HG02970 (cell line): ENCODE measurements around the gene NMRK1.

ENCODE experiments used
- ATAC-seq: cut with Tn5 transposase; IDR thresholded peaks from one replicate; pipeline ENCODE4 v1.9.1; 2021; ENCODE audit warnings: mild to moderate bottlenecking, moderate library complexity, moderate number of reproducible peaks; ENCODE audit not compliant: unreplicated experiment, low FRiP score

Gene NMRK1

DNA sequence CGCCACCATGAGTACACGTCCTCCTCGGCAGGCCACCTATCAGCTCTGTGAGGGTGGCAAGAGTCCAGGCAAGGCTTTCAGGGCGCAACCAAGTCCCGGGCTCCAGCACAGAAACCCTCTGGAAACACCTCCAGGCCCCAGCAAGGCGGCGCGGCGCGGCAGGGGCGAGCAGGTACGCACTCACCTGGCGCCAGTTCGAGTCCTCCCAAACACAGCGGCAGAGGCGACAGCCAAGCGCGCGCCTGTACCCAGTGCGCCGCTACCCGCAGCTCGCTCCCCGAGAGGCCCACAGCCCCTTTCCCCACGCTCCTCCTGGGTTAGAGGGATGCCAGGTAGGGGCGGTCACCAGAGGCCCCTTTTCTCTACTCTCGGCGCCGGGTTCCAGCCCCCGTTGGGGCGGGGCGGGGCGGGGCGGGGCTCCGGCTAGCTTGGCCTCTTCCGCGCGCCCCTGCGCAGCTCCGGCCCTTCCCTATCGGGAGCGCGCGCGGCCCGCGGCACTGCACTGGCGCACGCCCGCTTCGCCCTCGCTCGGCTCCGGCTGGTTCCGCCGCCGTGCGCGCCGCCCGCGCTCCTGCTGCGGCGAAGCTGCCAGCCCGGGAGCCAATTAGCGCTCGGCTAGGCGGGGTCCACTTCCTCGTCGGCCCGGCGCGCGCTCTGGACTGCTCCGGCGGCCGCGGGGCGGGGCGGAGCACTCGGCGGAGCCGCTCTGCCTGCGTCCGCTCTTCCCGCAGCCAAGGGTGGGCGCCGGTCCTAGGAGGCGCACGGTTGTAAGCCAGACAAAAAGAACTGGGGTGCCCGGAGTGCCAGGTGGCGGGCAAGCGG, at the start of gene NMRK1, which contains the start of gene OSTF1:
Gene NMRK1, minus strand, starts transcription at position 332 of the 822 bp plus-strand sequence. CDS start 5,040 bp downstream, outside the sequence.
Gene OSTF1, plus strand, starts transcription at position 691 of the 822 bp plus-strand sequence. CDS start 179 bp downstream, outside the sequence.
- ATAC-seq, result peak; percentile 96

DNA sequence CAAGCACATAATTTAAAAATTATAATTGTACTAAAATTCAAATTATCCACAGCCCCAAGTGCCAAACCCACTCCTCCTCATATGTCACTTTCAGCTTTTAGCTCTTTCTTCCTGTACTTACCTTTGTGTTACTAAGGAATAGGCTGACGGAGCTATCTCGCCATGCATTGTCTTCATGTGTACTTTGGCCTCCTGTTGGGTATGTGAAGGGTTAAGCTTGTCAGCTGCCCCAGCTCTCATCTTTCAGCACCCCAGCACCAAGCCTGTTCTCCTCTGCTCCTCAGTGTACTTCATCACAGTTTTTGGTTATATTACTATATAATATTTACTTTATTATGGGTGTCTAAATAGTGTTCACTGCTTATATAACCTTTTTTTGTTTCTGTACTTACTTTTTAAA, 46.5 kb upstream of the NMRK1 start:
- ATAC-seq, result no peak

DNA sequence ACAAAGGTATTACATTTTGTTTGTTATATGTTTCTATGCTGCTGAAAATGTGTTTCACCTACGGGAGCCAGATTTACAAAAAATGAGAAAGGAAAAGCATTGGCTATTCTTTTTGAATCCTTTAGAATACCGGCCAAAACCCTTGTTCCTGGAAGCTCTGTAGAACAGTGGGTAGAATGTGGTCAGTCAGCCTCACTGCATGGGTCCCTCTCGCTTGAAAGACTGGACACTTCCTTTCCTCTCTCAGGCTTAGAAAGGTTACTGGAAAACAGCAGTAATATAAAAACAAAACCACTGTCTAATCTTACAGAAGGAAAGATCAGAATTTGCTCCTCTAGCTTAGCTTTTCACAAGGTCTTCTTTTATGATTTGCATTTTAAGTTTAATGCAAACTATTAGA, 45.4 kb upstream of the NMRK1 start:
- ATAC-seq, result no peak

DNA sequence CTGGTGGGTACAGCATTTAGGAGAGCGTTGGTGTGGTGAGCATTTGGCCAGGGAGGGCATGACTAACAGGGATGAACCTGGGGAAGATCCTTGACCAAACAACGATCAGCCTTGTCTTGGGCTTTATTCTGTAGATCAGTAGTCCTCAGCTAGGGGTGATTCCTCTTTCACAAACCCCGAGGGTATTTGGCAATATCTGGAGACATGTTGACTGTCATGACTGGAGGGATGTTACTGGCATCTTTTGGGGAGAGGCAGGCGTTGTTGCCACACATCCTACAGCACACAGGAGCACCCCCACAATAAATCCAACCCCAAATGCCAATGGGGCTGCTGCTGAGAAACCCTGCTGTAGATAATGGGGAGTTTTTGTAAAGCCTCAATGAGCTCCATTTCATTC, 44.3 kb upstream of the NMRK1 start:
- no peak for ATAC-seq

DNA sequence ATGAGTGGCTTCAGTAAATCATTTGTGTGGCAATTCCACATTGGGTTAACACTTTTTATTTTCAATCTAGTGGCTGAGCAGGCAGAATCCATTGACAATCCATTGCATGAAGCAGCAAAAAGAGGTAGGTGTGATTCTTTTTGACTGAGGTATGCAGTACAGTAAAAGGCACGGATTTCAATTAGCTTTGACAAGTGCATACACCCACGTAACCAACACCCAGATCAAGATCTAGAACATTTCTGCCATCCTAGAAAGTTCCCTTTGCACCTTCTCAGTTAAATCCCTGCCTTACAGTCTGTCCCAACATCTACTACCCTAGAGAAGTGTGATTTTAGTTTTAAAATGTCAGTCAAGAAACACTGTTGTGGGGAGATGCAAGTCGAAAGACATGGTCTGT, 43.7 kb upstream of the NMRK1 start:
- no peak for ATAC-seq

DNA sequence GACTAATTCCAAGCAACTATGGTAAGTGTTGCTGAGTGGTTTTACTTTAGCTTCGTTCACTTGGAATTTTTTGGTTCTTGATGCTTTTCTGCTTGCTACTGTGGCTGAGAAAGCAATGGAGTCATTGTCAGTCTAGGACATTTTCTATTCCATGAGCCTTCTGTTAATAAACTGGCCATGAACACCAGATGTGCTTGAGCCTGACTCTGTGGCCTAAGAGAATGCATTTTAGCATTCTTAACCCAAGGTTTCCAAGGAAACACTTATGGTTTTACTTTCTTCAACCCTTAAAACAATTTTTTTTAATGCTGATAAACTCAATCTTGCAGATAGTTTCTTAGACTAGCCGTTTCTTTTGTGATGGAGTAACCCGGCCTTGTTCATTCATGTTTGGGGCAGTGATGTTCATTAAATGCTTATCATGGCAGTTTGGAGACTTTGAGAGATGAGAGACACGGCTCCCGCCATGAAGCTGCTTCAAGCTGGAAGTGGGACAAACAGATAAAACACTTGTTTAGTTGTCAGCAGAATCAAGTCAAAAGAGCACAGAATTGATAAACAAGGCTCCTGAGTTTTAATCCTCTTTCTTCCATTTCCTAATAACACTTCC, 42.8 kb upstream of the NMRK1 start:
- ATAC-seq, result no peak

DNA sequence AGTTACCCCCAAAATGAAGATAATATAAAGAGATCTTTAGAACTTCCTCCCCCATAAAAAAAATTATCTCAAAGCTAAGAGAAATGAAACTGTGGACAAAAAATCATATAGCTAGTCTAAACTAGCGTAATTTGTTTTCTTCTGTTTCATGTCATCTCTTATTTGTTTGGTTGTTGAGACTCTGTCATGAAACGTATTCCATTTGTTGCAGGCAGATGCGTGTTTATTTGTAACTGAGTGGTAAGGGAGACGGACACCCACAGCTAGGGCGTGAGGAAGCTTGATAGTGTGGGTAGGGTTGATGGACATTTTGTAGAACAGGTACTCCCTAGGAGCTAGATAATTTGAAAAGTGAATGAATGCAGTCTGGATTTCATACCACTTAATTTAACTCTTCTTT, 42.2 kb upstream of the NMRK1 start:
- no peak for ATAC-seq

DNA sequence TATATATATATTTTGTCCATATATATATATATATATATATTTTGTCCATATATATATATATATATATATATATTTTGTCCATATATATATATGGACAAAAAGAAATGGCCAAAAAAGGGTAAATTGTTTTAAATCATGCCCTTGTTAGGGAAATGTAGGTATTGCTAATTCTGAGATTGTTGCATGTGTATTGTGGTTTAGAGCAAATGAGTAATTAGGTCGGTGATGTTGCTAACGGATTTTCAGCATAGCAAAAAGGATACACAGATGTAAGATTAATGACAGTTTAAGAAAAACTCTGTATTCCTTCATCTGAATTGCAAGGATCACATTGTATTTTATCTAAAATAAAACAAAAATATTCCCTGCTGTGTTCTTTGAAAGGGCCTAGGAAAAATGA, 40.6 kb upstream of the NMRK1 start:
- ATAC-seq, result no peak

DNA sequence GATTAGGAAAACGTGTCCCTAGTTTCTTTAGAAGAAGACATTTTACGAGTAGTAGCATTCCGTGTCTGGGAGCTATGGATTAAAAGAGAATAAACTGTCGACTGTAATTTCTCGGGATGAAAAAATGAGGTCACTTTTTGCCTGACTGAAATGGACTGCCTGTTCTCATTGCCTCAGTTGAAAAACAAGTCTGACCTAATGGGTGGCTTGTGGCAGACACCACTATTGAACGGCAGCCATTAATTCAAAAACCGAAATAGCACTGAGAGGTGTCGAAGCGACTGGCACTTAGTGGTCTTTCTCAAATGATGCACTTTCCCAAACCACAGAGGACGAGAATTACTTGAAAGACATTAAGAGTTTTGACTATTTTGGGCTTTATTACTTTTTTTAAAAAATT, 35.7 kb upstream of the NMRK1 start:
- ATAC-seq, result no peak

DNA sequence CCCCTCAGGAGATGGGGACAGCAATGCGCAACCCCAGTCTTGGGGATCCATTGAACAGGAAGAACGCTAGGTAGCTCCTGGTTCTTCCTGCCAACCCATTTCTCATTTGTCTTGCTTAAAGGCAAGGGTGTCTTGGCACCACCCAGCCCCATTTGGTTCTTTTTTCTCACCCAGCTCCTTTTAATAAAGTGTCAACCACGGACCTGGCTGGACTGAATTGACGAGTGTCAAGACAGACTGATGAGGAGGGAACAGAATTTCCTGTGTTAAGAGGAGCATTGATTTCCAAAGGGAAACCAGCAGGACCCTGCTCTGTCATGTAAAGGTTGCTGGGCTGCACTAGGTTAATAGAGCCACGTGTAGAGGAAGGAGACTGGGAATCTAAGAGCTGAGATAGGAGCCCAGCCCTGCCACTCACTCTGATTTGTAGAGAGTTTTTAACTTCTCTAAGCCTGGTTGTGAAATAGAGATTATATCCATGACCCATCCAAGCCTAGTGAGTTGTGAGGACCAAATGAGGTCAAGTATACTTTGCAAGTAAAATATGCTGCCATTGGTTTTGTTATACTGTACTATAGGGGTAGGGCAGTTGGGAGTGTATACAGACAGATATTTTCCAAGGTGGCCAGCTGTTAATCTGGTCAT, 34.1 kb upstream of the NMRK1 start:
- no peak for ATAC-seq

DNA sequence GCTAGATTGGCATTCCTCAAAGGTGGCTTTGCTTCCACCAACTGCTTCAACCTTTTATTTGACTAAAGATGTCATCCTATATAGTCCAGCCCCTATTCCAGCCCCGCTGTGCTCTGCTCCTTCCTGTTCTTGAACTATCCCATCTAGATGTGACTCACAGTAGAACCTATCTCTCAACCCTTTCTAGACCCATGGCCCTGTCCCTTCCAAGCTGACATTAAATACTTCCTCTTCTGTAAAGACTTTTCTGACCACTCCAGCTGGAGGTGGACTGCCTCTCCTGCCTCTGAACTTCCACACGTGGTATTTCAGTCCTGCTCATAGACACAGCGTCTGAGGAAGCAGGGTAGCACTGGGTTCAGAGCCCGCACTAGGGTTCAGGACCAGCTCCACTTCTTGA, 32.7 kb upstream of the NMRK1 start:
- no peak for ATAC-seq

DNA sequence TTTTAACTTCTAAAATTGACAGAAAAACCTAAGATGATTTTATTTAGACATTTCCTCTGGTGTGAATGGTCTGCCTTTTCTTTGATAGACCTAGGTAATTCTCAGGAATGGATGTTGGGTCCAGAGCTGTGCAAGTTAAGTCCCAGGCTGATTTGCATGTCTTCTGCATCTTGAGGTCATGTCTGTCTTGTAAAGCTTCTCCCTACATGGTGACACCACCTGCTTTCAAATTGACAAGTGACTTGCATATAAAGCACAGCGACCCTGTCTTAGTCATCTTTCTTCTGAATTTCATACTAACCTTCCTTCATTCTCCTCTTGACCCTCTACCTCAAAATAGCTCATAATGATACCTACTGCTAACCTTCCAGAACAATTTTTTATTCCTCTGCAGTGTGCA, 29.6 kb upstream of the NMRK1 start:
- no peak for ATAC-seq

DNA sequence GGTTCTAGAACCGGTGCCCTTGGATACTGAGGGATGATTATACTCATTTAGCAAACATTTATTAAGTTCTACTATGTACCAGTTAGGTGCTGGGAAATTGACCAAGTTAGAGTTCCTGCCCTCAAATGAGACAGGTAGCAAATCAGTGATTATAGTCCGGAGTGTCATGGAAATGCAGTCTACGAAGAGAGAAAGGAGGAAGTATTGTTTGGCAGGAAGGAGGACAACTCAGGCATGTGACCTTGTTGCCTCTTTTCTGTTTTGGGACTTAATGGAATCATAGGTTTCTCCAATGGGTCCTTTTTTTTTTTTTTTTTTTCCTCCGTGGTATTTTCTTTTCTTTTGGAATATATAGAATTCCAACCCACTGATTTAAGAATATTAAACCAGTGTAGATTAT, 28.4 kb upstream of the NMRK1 start:
- ATAC-seq, result no peak

DNA sequence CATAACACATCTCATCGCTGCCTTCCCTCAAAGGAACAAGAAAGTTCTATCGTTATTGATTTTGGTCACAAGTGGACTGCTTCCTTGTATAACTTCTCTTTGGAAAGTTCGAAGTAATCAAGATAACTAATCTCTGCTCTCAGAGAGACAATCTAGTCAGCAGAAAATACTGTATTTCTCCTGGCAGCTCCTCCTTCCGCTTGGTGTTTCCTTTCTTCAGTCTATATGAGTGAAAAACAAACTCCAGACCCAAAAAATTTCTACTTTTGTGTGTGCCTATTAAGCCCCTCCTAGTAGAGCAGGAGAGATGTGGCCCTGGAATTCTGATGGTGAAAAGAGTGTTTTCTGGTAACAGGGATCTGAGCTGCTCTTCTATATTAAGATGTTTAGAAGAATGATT, 24.8 kb upstream of the NMRK1 start:
- ATAC-seq, result no peak

DNA sequence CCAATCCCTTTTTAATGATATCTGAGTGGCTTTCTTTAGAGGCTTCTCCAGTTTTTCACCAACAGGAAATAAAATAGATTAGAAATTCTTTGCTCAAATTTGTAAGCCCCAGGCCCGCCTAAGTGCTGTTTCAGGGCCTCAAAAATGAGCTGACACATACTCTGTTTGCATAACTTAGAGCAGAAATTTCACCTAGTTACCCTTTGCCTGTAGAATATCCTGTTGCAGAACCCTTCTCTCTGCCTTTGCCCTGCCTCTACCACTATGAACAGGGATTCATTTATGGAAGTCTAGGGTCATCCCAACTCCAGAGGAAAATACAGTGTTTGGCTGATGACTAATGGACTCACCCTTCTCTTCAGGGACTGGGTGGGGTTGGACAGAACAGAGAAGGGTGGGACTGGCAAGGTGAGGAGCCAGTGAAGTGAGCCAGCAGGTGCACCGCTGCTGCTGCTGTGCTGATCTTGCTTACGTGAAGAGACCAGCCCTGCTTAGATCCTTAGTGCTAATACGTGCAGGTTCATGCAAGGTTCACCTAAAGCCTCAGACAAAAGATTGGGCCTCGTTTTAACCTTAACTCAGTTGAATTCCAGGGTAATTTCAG, 23.2 kb upstream of the NMRK1 start:
- no peak for ATAC-seq

DNA sequence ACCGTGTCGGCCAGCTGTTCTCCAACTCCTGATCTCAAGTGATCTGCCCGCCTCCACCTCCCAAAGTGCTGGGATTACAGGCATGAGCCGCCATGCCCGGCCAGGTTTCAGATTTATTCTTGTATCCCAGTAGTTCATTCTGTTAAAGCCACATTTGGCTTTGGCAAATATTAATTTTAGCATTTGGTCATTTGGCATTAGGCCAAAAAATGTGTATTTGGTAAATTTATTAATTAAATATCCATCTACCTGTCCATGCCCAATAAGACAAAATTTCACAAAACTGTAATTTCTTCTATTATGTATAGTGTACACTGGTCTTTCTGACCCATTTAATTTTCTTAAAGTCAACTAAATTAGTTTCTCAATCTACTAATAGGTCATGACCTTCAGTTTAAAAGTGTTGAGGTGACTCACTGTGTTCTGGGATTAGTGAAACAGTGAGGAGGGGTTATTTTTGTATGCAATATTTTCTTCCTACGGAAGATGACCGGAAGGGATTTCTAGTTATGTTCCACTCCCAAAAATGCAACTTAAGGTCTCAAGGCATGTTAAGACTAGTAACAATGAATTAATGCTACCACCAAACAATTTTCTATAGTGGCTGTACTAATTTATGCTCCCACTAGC, 21.4 kb upstream of the NMRK1 start:
- no peak for ATAC-seq

DNA sequence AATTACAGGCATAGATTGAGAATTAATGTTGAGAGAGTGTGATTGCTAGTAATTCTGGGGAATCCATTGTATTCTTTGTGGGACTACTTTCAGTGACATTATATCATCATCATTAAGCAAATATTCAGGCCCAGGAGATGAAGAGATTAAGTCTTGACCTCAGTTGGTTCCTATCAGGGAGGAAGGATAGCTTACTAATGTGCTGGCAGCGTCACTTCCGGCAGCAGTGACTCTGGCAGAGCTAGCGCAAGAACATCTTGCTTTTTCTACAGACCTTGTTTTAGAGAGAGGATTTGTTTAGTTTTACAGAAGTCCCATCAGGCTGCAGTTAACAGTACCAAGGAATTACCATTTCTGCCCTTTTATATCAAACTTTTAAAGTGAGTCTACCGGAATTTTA, 20.6 kb upstream of the NMRK1 start:
- no peak for ATAC-seq

DNA sequence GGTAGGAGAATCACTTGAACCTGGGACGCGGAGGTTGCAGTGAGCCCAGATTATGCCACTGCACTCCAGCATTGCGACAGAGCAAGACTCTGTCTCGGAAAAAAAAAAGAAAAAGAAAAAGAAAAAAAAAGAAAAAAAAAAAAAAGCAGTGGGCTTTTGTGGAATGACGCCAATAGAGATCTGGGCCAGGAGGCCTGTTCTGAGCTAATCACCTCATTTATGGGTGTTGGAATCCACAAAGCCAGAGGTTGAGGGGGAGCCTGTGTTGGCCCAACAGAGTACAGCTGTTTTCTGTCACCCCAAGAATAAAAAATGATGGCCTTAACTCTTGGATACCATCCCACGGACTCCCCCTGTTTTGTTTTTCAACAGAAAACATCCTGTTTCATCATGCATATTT, 18.9 kb upstream of the NMRK1 start:
- ATAC-seq, result no peak

DNA sequence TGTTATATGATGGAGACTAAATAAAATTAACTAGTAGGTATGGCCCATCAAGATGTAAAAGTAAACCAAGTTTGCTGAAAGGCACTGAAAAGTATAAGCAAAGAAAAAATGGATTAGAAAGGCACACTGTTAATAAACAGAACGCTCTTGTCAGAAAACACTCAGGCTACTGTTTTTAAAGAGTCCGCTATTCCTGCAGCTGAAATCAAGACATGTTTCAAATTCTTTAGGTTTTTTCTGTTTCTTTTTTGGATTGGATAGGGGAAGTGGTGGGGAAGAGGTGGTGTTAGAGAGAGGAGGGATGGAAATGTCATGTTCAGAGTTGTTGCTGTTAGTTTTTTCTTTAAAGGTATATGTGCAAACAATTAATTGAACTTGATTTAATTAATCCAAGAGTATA, 17.9 kb upstream of the NMRK1 start:
- no peak for ATAC-seq

DNA sequence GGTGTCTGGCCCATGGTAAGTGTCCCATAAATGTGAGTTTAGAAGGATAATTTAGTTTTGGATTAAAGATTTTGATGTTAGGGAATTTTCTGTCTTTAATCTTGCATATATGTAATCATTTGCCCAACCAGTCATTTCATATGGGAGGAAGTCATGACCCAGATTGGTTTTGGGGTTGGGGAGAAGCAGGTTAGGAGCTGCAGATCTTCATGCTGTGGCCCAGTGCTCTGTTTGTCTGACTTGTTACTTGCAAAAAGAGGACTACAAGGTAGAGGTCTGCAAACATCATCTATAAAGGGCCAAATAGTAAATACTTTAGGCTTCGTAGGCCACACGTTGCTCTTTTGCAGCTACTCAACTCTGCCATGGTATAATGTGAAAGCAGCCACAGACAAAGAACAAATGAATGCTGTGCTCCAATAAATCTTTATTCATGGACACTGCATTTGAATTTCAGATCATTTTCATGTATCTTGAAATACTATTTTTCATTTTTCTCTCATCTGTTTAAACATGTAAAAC, 17.1 kb upstream of the NMRK1 start:
- no peak for ATAC-seq

DNA sequence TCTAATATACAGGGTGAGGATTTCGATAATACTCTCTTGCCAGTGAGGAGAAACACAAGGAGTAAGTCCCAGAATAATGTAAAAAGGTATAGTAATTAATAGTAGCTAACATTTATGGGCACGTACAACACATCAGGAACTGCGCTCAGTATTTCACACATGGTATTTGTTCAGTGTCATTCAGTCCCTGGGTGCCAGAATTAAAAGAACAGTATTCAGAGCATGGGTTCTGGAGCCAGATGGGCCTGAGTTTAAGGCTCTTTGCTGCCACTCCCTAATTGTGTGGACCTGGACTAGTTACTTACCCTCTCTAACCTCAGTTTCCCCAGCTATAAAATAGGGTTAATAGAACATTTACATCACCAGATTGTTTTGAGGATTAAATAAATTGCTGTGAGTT, 16.7 kb upstream of the NMRK1 start:
- no peak for ATAC-seq
